Tibial artery (tissue), 4 donors: ENCODE results near the gene IDH3B.

ENCODE experiments used
- DNase-seq, 2 donors: peaks; one replicate each; pipeline ENCODE4 v3.0.0-alpha.2; 2019
- H3K27ac ChIP-seq, 2 donors: fragments of 200-600 bp; sonication (generic) in 1 of 2; 1 replicate in 1 of 2; 2 replicates in 1 of 2; pipeline ENCODE4 v1.5.1; 2018 to 2019; ENCODE audit warnings: mild to moderate bottlenecking in 1 of 2
- H3K27me3 ChIP-seq, 2 donors: fragments of 200-600 bp; sonication (generic) in 1 of 2; one replicate each; pipeline versions ENCODE4 v1.5.1 to v1.6.0; 2016 to 2019
- H3K36me3 ChIP-seq, 3 donors: fragments of 200-600 bp; sonication (generic) in 2 of 3; one replicate each; pipeline ENCODE4 v1.5.1; 2016 to 2019; ENCODE audit warnings: mild to moderate bottlenecking in 2 of 3
- H3K4me1 ChIP-seq, 4 donors: fragments of 200-600 bp; sonication (generic) in 2 of 4; 1 replicate in 3 of 4; 2 replicates in 1 of 4; pipeline ENCODE4 v1.5.1; 2016 to 2019
- H3K4me3 ChIP-seq, 2 donors: fragments of 200-600 bp; sonication (generic) in 1 of 2; 1 replicate in 1 of 2; 2 replicates in 1 of 2; pipeline ENCODE4 v1.5.1; 2018 to 2019; ENCODE audit warnings: mild to moderate bottlenecking in 2 of 2
- H3K9me3 ChIP-seq, 3 donors: fragments of 200-600 bp; sonication (generic) in 1 of 3; one replicate each; pipeline ENCODE4 v1.5.1; 2016 to 2019
- intact Hi-C: fragments of 100-400 bp; cut with DNase I; formaldehyde crosslinking; loops from one replicate; pipeline ENCODE4 v1.15.0; 2023; ENCODE audit warnings: low total_unique reads
- TF ChIP-seq, protein P1 (sequence below), 2 experiments: fragments of 200-600 bp in 1 of 2; fragments of 450-650 bp in 1 of 2; IDR thresholded peaks; one replicate each; pipeline ENCODE4 v1.5.1; 2017 to 2019; ENCODE audit warnings: antibody characterized with exemption in 2 of 2, mild to moderate bottlenecking in 1 of 2, moderate library complexity in 1 of 2

The IDH3B gene

DNA sequence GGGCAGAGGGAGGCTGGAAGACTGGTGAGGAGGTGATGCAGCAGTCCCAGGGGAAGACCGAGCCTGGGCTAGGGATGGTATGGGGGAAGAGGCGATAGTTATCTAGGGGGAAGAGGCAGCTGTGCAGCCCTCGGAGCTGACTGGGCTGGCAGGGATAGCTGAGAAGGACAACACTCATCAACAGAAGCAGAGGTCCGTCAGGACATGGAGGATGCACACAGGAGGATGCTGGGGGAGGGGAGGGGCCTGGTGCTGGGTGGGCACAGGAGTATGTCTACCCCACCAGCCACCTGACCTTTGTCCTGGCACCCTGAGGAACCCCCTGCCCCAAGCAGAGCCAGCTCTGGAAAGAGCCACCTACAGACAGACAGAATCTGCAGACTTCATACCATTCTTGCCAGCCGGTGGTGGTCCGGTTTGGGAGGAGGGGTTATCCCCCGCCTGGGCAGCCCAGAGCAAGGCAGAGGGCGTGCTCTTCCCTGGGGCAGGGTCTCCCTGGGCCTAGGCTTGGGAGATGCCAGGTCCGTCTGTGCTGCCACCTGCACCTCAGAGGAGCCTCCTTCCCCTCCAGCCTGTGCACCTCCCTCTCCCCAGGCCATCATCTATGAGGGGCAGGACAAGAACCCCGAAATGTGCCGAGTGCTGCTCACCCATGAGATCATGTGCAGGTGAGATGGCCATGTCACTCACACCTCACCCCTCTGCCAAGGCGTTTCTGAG, 43.5 kb upstream of the IDH3B start:
- H3K36me3 ChIP-seq = peaks cover 0 to 14% (median 0%) of the 10 kb centered on the region in 3 donors
- no peaks in the 10 kb centered on the region for H3K27me3 ChIP-seq
- no peaks in the 10 kb centered on the region for H3K9me3 ChIP-seq
- TF ChIP-seq, protein P1, sequence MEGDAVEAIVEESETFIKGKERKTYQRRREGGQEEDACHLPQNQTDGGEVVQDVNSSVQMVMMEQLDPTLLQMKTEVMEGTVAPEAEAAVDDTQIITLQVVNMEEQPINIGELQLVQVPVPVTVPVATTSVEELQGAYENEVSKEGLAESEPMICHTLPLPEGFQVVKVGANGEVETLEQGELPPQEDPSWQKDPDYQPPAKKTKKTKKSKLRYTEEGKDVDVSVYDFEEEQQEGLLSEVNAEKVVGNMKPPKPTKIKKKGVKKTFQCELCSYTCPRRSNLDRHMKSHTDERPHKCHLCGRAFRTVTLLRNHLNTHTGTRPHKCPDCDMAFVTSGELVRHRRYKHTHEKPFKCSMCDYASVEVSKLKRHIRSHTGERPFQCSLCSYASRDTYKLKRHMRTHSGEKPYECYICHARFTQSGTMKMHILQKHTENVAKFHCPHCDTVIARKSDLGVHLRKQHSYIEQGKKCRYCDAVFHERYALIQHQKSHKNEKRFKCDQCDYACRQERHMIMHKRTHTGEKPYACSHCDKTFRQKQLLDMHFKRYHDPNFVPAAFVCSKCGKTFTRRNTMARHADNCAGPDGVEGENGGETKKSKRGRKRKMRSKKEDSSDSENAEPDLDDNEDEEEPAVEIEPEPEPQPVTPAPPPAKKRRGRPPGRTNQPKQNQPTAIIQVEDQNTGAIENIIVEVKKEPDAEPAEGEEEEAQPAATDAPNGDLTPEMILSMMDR (IDR thresholded peaks at IDR 0.05) = no peak
- no peak overlapping the region for H3K4me3 ChIP-seq
- intact Hi-C loops = no loop called here
- H3K27ac ChIP-seq = no peak overlapping the region
- no peak for DNase-seq
- H3K4me1 ChIP-seq = no peaks in the 10 kb centered on the region

DNA sequence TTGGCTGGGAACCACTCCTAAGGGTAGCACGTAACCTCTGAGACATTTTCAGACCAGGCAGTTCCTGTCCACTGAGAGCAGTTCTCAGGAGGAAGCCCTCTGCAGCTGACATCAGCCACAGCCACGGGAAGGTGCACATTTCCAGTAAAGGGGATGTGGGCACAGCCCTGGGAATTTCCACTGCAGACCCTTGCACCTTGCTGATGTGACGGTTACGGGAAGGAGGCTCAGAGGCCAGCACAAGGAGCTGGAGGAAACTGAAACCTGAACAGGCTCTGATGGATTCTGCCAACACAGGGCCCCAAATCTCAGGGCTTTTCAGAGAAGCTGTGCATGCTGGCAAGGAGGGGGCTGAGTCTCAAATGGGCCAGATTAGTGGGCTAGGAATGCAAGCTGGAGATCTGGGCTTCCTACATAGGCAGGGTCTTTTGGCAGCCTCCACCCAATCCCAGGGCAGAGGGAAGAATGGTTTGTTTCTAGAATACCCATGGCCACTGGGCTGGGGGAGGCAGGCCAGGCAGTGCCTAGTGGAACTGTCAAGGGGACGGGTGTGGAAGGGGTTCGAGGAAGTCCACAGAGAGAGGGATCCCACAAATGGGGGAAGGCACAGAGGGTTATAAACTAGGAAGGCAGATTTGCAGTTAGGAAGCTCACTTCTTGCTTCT, 42.8 kb upstream of the IDH3B start:
- H3K36me3 ChIP-seq = peaks cover 0 to 14% (median 0%) of the 10 kb centered on the region in 3 donors
- H3K4me3 ChIP-seq = no peak overlapping the region
- H3K27ac ChIP-seq = no peak overlapping the region
- H3K27me3 ChIP-seq = no peaks in the 10 kb centered on the region
- TF ChIP-seq, protein P1 (IDR thresholded peaks at IDR 0.05) = no peak
- DNase-seq = no peak
- intact Hi-C loops = no loop called here
- H3K9me3 ChIP-seq = no peaks in the 10 kb centered on the region
- H3K4me1 ChIP-seq = no peaks in the 10 kb centered on the region

GRCh38 chr20:2705931-2706645, 42.1 kb upstream of the IDH3B start:
- Histone ChIP-seq H3K9me3 (no peaks in the 10 kb centered on the region), H3K36me3 (peaks cover 0 to 14% (median 0%) of the 10 kb centered on the region in 3 donors), H3K4me1 (no peaks in the 10 kb centered on the region), H3K27me3 (no peaks in the 10 kb centered on the region), H3K27ac (no peak overlapping the region), H3K4me3 (no peak overlapping the region)
- TF ChIP-seq, protein P1 (IDR thresholded peaks at IDR 0.05) = no peak
- DNase-seq = no peak
- intact Hi-C loops = no loop called here

- Histone ChIP-seq H3K9me3 (no peaks in the 10 kb centered on the region), H3K27me3 (no peaks in the 10 kb centered on the region), H3K27ac (no peak overlapping the region), H3K4me1 (no peaks in the 10 kb centered on the region), H3K36me3 (peaks cover 0 to 14% (median 0%) of the 10 kb centered on the region in 3 donors), H3K4me3 (no peak overlapping the region)
- TF ChIP-seq, protein P1 (IDR thresholded peaks at IDR 0.05) = no peak
- DNase-seq = no peak
- intact Hi-C loops = no loop called here
Observed at GRCh38 chr20:2703716-2704475, 39.9 kb upstream of the IDH3B start.

- peaks cover 0 to 4% (median 0%) of the 10 kb centered on the region in 3 donors for H3K36me3 ChIP-seq
- no peaks in the 10 kb centered on the region for H3K4me1 ChIP-seq
- H3K27ac ChIP-seq = no peak overlapping the region
- no peak overlapping the region for H3K4me3 ChIP-seq
- intact Hi-C loops = no loop called here
- TF ChIP-seq, protein P1 (IDR thresholded peaks at IDR 0.05) = no peak
- no peak for DNase-seq
- no peaks in the 10 kb centered on the region for H3K27me3 ChIP-seq
- H3K9me3 ChIP-seq = no peaks in the 10 kb centered on the region
Observed at GRCh38 chr20:2701671-2702081, 37.7 kb upstream of the IDH3B start.
